ENCODE results near the gene PLCB1. TPM values are rescaled to one million over a fixed set of nuclear protein-coding genes. Genes with fewer than 3 reads are reported as not detected.

The PLCB1 gene
- total RNA-seq, 1 donor from 2014 or later = 37.4 TPM

DNA sequence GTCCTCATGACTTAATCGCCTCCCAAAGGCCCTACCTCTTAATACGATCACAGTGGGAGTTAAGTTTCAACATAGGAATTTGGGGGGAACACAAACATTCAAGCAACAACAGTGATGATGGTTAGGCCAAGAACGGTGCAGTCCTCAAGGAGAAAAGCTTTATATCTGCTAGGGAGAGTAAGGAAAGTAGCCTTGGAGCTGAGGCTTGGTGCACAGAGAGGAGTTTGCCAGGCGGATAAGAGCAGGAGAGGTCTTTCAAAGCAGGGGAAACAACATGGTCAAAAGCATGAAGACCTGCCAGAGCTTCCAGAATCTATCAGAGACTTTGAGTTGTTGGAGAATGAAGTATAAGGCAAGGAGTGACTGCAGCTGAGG is 119.1 kb downstream of the PLCB1 start:
- H3K36me3 Mint-ChIP-seq (ENCODE audit: unreplicated experiment) = no peaks in the 10 kb centered on the region
- TF ChIP-seq, protein P1, sequence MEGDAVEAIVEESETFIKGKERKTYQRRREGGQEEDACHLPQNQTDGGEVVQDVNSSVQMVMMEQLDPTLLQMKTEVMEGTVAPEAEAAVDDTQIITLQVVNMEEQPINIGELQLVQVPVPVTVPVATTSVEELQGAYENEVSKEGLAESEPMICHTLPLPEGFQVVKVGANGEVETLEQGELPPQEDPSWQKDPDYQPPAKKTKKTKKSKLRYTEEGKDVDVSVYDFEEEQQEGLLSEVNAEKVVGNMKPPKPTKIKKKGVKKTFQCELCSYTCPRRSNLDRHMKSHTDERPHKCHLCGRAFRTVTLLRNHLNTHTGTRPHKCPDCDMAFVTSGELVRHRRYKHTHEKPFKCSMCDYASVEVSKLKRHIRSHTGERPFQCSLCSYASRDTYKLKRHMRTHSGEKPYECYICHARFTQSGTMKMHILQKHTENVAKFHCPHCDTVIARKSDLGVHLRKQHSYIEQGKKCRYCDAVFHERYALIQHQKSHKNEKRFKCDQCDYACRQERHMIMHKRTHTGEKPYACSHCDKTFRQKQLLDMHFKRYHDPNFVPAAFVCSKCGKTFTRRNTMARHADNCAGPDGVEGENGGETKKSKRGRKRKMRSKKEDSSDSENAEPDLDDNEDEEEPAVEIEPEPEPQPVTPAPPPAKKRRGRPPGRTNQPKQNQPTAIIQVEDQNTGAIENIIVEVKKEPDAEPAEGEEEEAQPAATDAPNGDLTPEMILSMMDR (IDR thresholded peaks at IDR 0.05; ENCODE audit: partially characterized antibody, unreplicated experiment) = no peak
- H3K9me3 Mint-ChIP-seq (ENCODE audit: unreplicated experiment) = no peaks in the 10 kb centered on the region
- no peak for DNase-seq
- no peak overlapping the region for H3K4me3 Mint-ChIP-seq (ENCODE audit: unreplicated experiment)
- H3K27me3 Mint-ChIP-seq (ENCODE audit: unreplicated experiment) = peaks cover under 1% of the 10 kb centered on the region
- peaks cover 13% of the 10 kb centered on the region for H3K4me1 Mint-ChIP-seq (ENCODE audit: low read depth, unreplicated experiment)
- no peak overlapping the region for H3K27ac Mint-ChIP-seq (ENCODE audit: unreplicated experiment)

DNA sequence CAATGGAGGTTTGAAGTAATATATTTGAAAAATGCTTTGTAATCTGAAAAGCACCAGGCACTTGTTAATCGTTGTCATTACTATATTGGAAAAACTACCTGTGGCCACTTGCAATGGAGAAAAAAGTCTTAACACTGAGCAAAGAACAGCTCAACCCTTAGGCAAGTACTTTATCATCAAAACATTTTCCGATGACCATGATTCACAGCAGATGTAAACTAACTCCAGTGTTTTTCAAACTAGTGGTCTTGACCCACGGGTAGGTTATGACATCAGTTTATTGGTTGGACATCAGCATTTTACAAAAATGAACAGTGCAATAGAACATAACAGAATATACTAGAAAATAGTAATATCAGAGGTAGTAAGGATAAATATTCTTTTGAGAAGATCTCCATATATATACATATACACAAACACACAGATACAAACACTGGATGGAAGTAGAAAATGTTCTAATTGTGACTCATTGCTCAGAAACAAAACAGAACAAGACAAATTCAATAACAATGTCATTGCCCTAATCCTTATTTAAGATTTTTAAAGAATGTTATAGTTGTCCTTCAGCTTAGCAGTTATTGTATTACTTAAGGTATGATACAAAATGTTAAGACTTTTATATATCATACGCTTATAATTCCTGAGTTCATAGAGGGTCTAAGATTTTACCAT is 123.0 kb downstream of the PLCB1 start:
- H3K36me3 Mint-ChIP-seq (ENCODE audit: unreplicated experiment) = no peaks in the 10 kb centered on the region
- H3K4me3 Mint-ChIP-seq (ENCODE audit: unreplicated experiment) = no peak overlapping the region
- H3K27ac Mint-ChIP-seq (ENCODE audit: unreplicated experiment) = no peak overlapping the region
- peaks cover 11% of the 10 kb centered on the region for H3K4me1 Mint-ChIP-seq (ENCODE audit: low read depth, unreplicated experiment)
- peaks cover 3% of the 10 kb centered on the region for H3K27me3 Mint-ChIP-seq (ENCODE audit: unreplicated experiment)
- no peaks in the 10 kb centered on the region for H3K9me3 Mint-ChIP-seq (ENCODE audit: unreplicated experiment)
- TF ChIP-seq, protein P1 (IDR thresholded peaks at IDR 0.05; ENCODE audit: partially characterized antibody, unreplicated experiment) = no peak
- DNase-seq = no peak

DNA sequence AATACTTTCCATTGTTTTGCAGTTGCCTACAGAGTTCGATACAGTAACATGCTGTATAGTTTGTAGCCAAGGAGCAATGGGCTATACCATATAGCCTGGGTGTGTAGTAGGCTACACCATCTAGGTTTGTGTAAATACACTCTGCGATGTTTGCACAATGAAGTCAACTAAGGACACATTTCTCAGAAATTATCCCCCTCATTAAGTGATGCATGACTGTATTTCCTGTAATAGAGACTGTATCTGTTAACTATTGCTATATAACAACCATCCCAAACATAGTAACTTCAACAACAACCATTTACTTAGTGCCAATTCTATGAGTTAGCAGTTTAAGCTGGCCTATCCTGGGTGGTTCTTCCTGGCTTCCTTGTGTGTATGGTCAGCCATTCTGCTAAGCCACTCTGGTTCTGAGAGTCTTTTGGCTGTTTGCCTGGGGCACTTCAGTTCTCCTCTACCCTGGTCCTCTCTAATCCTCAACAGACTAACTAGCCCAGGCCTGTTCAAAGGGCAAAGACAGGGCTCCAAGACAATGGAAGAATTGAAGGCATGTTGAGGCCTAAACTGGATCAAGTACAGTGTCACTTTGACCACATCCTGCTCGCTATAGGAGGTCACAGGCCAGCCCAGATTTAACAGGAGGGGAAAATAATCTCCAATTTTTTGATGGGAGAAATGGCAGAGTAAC is 124.0 kb downstream of the PLCB1 start:
- H3K4me3 Mint-ChIP-seq (ENCODE audit: unreplicated experiment) = no peak overlapping the region
- peaks cover 8% of the 10 kb centered on the region for H3K4me1 Mint-ChIP-seq (ENCODE audit: low read depth, unreplicated experiment)
- DNase-seq = no peak
- no peaks in the 10 kb centered on the region for H3K9me3 Mint-ChIP-seq (ENCODE audit: unreplicated experiment)
- H3K36me3 Mint-ChIP-seq (ENCODE audit: unreplicated experiment) = peaks cover 2% of the 10 kb centered on the region
- H3K27ac Mint-ChIP-seq (ENCODE audit: unreplicated experiment) = no peak overlapping the region
- peaks cover 3% of the 10 kb centered on the region for H3K27me3 Mint-ChIP-seq (ENCODE audit: unreplicated experiment)
- TF ChIP-seq, protein P1 (IDR thresholded peaks at IDR 0.05; ENCODE audit: partially characterized antibody, unreplicated experiment) = no peak

DNA sequence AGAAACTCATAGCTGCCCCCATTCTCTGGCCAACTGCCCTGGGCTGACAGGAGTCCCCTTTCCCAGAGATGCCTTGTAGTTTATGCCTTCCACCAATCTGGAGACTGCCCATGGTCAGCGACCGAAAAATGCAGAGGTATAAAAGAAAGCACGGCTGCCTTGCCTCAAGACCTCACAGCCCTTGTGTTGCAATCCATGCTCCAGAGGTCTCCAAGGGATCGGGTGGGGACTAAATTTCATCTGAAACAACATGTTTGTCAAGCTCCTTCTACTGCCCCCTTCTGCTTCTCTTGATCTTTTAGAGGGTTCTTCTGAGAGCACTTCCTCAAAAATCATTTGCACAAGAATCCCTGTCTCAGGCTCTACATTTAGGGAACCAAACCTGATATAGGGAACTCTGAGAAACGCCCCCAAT is 128.8 kb downstream of the PLCB1 start:
- no peaks in the 10 kb centered on the region for H3K9me3 Mint-ChIP-seq (ENCODE audit: unreplicated experiment)

More for the DNA sequence above, 128.8 kb downstream of the PLCB1 start:
- H3K4me1 Mint-ChIP-seq (ENCODE audit: low read depth, unreplicated experiment) = no peaks in the 10 kb centered on the region
- no peak overlapping the region for H3K4me3 Mint-ChIP-seq (ENCODE audit: unreplicated experiment)
- TF ChIP-seq, protein P1 (IDR thresholded peaks at IDR 0.05; ENCODE audit: partially characterized antibody, unreplicated experiment) = no peak
- peaks cover 3% of the 10 kb centered on the region for H3K27me3 Mint-ChIP-seq (ENCODE audit: unreplicated experiment)
- peaks cover 7% of the 10 kb centered on the region for H3K36me3 Mint-ChIP-seq (ENCODE audit: unreplicated experiment)
- no peak overlapping the region for H3K27ac Mint-ChIP-seq (ENCODE audit: unreplicated experiment)
- DNase-seq = no peak
